Forelimb muscle (tissue), 1 donor: Measurements from ENCODE around the gene ANXA4. TPM values are rescaled to one million over a fixed set of nuclear protein-coding genes. Genes with fewer than 3 reads are reported as not detected.
A peak's percentile ranks its signal among the peaks of the same experiment; 100 is the strongest.
"Not testable (repeated sequence)": the region's sequence is repeated elsewhere in the genome, so short reads cannot be mapped to it uniquely, and the experiment has no call there.

ENCODE experiments used
- DNase-seq: peaks from one replicate; pipeline ENCODE4 v3.0.0-alpha.2; 2013; ENCODE audit warnings: low read depth
- polyA plus RNA-seq: library from polyadenylated mRNA; unstranded; fragments of 120-200 nt; gene quantifications from one replicate; pipeline ENCODE4 v1.2.1, GENCODE V29; 2013; ENCODE audit not compliant: insufficient read length

ANXA4 gene
- polyA plus RNA-seq, 1 donor: 27.1 TPM

DNA sequence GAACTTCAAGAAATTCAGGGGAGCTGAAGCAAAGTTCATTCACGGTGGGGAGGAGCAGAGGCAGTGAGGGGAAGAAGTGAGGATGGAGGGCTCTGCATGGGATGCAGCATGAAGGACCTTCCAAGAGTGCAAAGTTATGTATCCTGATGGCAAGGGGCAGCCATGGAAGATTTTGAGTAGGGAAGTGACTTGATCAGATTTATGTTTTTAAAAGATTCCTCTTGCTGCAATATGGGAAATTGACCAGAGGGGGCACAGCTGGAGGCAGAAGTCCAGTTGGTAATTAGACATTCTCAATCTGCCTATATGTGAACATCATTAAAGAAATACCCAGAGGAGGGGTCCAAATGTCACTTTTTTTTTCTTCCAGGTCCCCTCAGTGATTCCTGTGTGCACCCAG is 21.5 kb upstream of the ANXA4 start:
- DNase-seq: no peak

DNA sequence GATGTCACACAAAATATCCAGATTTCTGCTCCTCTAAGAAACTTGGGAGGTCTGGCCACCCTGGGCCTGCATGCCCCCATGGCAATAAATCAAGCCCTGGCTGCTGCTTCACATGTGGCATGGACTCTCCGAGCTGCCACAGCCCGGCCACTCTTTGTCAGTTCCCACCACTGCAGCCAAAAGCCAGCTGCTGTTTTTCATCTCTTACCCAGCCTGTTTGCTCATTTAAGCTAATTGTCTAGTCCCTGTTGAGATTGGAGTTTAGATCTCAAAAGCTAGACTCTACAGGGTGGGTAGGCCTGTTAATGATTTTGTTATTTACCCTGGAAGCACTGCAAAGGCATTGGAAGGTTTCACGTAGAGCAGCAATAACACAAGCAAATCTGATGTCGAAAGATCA is 20.9 kb upstream of the ANXA4 start:
- no peak for DNase-seq

DNA sequence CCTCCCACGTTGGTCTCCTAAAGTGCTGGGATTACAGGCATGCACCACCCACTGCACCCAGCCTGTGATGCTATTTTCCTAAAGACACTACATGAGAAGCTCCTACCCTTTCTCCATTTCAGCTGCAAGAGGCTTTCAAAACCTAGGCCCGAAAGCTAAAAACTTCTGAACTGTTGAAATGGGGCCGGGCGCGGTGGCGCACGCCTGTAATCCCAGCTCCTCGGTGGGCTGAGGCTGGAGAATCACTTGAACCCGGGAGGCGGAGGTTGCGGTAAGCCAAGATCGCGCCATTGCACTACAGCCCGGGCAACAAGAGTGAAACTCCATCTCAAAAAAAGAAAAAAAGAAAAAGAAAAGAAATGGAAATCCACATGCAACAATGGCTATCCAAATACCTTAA is 18.1 kb upstream of the ANXA4 start:
- DNase-seq: no peak

DNA sequence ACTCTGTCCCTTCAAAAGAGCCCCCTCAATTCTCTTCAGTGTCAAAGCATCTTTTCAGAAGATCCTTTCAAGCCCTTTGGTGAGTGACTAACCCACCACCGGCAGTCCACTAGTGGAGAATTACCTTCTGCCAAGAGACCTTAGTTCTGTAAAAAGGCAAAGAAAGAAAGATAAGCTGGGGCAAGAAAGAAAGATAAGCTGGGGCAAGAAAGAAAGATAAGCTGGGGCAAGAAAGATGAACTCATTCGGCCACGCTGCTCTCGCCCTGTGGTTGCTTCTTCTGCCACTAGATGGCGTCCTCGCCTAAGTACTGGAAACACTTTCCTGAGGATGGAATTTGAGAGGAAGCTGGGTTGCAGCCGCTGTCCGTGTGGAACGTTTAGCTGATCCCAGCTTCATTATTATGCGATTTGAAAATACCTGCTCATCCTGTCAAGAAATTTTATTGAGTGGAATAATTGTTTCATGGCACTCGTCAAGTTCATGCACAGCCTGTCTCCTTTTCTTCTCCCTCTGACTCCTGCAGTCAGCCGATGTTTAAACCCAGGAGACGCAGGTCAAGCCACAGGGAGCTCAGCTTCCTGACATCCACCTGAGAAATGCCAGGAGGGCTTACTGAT is 17.3 kb upstream of the ANXA4 start:
- peak; percentile 59 for DNase-seq

DNA sequence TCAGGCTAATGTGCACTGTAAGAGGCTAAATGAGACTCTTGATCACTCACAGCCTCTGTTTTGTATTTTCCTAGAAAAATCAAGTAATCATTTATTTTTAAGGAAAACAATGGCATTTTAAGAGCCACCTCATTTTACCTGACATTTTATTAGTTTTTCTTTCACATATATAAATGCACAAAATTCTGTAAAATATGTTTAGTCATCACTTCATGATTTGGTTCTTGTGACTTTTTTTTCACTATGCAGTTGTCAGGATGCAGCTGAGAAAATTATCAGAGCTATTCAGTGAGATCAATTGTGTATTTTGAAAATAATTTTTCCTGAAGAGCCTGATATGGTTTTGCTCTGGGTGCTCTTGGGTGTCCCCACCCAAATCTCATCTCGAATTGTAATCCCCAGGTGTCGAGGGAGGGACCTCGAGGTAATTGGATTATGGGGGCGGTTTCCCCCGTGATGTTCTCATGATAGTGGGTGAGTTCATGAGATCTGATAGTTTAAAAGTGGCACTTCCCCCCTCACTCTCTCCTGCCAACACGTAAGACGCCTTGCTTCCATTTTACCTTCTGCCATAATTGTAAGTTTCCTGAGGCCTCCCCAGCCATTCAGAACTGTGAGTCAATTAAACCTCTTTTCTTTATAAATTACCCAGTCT is 16.1 kb upstream of the ANXA4 start:
- no peak for DNase-seq

DNA sequence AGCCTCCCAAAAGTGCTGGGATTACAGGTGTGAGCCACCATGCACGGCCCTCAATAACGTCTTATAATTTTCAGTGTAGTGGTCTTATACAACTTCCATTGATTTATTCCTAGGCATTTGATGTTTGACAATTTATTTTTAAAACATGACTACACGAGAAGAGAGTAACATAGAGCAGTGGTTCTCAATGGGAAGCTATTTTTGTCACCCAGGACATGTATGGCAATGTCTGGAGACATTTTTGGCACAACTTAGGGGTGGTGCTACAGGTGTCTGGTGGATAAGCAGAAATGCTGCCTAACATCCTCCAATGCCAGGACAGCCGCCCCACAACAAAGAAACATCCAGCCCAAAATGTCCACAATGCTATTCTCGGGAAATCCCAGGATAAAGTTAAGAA is 12.7 kb upstream of the ANXA4 start:
- no peak for DNase-seq

DNA sequence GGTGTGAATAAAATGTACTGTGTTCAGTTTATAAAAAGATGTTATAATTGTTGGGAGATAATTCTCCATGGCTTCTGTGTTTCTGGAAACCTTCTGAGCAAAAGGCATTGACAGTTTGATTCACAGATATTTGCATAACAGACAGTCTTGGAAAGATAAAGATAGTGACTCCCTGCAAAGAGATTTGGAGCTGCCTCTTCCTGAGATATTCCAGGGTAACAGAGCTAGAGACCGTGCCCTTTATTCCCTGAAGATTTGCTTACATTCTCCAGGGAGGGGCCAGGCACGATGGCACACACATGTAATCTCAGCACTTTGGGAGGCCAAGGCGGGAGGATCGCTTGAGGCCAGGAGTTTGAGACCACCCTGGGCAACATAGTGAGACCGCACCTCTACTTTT is 12.2 kb upstream of the ANXA4 start:
- no peak for DNase-seq

DNA sequence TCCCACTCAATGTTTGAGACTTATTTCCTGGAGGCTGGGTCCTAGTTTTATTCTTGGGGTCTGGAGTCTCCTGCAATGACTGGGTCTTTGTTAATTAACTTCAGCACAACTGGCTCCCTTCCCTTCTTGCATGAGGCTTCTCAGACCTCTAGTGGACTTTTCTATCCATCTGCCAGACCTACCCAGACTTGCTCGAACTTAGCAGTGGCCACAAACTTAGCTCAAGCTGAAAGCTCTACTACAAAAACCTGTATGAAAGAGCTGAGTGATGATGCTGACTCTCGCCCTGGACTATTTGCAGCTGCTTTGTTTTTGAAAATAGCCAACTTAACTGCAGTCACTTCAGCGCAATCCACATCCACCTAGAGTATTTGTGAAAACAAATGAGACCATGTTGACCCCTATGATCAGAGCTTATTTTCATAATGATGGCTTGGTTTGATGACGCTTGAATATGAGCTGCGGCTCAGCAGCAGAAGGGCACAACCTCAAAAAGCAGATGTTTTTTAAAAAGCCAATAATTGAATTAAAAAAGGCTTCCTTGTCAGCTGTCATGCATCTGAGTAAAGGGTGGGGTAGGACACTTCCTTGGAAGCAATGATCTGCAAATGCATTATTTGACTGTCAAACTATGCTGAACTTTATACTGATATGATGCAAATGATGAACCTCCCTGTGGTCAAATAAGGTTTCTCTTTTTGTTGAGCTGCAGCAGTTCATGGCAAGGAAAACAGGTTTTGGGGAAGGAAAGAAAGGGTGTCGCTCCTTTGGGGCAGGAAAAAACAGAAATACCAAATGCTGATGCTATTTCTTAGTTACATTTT is 10.6 kb upstream of the ANXA4 start:
- no peak for DNase-seq

DNA sequence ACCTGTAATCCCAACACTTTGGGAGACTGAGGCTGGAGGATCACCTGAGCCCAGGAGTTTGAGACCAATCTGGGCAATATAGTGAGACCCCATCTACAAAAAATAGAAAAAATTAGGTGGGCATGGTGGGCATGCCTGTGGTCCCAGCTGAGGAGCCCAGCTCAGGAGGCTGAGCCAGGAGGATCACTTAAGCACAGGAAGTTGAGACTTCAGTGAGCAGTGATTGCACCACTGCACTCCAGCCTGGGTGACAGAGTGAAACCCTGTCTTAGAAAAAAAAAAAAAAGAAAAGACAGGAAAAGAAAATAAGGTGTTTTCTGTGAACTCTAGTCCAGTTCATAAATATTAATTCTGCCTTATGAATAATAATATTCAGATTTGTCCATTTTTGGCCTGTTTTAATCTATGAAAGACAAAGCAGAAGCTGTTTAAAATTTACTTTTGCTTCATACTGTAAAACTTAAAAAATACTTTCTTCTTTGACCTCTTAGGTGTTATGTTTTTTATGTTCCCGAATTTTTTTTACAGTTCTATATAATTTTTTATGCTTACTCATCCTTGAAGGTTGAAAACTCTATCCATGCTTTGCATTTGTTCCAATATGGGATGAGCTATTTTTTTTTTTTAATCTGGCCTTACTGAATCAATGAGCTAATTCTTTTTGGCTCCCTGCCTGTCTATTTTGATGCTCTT is 8.4 kb upstream of the ANXA4 start:
- no peak for DNase-seq

DNA sequence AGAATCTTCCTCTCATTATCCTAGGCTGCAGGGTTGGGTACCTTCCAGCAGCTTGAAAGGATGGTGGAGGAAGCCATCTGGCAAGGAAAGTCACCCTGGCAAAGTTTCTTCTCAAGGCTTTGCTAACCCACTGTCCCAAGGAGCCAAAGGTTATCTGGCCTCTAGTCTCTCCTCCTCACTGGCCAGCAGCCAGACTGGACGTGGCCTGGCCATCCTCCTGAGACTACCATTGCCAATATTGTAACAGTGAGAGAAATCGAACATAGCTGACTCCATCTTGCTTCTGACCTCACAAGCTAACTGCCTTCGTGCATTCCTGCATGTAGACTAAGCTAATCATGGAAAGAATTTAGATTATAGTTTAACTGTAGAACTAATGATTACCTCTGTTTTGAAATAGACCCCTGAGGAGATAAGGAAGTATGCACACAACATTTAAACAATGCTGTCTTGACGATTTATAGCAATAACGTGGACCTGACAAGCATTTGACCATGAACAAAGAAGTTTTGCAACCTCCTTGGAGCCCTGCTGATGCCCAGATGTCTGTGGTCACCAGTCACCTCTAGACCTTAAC is 7.8 kb upstream of the ANXA4 start:
- no peak for DNase-seq

DNA sequence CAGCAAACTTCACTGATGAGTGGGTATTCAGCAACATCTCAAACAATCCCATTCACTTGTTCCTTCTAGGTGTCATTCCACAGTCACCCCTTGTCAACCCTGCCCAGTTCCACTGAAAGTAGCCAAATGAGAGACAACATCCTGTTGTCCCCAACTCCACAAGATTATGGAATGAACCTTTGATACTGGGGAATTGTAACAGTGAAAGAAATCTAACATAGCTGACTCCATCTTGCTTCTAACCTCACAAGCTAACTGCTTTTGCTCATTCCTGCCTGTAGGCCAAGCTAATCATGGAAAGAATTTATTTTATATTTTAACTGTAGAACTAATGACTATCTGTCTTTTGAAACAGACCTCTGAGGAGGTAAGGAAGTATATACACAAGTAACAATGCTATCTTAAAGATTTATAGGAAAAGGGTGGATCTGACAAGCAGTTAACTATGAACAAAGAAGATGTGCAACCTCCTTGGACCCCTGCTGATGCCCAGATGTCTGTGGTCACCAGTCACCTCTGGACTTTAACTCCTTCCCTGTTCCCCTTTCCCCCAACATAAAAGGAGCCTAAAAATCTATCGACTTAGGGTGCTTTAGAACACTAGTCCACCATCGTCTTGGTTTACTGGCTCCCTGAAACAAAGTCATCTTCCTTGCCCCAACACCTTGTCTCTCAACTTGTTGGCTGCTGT is 6.9 kb upstream of the ANXA4 start:
- DNase-seq: no peak

DNA sequence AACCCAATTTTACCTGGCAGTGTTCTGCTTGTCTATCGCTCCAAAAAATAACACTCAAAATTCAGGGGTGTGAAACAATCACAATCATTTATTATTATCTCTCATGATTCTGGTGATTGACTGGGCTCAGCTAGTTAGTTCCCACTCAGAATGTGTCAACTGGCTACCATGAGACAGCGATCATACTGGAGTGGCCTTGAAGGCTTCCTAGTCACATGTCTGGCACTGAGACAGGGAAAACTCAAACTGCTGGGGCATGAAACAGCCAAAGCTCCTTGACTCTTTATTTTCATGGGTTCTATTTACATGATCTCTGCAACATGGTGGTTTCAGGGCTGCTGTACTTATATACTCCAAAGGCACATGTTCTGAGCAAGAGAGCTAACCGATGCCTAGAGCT is 6.2 kb upstream of the ANXA4 start:
- DNase-seq: no peak

DNA sequence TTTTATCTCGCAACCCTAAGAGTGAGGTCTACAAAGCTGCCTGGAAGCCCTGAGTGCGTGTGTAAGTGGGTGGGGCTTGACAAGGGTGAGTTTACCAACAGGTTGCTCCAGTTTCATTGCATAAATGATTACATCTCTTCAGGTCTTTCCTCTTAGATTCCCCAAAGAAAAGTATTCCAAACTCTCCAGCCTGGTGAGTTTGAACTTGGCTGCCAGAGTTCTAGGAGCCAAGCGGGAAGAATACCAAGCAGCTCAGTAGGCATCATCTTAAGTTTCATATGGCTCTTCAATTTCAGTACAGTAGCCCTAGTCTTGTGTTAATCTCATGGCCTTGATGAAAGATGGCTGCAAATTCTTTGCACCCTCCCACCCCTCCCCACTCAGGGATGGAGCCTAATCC is 3.8 kb upstream of the ANXA4 start:
- not testable (repeated sequence) for DNase-seq

DNA sequence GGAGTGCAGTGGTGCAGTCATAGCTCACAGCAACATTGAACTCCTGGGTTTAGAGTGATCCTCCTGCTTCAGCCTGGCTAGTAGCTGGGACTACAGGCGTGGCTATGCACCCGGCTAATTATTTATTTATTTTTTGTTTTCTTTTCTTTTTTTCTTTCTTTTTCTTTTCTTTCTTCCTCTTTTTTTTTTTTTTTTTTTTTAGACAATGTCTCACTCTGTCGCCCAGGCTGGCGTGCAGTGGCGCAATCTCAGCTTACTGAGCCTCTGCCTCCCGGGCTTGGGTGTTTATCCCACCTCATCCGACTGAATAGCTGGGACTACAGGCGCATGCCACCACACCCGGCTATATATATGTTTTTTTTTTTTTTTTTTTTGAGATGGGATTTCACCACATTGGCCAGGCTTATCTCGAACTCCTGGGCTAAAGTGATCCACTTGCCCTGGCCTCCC is 1.4 kb upstream of the ANXA4 start:
- DNase-seq: no peak

DNA sequence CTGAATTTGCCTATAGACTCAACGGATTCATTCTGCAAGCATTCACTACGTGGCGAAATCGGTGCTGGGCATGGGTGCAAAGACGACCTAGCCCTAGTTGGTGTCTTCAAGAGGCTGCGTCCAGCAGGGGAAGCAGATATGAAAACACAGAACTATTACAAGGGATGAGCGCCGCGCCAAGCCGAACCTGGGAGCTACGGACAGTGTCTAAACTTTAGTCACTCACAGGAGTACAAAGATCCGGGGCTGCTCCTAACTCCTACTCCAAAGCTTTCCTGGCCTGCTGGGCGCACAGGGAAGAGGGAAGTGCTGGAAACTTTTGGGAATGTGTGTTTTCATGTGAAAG is 732 bp upstream of the ANXA4 start:
- no peak for DNase-seq

DNA sequence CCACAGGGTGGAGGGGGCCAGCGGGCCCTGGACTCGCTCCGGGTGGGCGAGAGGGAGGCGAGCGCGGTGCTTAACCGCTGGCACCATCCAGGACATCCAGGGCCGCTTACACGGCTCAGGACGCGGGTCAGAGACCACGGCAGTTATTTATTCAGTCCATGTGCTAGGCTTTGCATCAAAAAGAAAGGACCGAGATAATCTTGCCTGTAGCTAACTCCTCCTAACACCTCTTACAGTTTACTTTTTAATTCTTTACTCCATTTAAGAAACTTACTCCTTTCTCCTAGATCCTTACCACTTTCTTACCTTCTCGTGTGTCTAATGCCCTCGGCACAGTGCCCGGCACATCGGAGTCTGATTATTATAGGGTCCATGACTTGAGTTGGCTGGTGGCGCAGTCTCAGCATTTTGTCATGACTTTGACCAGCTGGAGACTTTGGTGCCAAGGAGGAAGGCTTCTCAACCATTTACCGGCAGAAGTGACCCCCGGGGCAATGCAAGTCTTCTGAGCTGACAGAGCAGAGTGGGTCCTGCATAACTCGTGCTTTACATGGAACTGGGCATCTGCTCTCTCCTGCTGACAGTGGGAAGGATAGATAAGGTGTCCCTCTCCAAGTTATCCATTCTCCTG is 503 bp downstream of the ANXA4 start:
- DNase-seq: no peak

DNA sequence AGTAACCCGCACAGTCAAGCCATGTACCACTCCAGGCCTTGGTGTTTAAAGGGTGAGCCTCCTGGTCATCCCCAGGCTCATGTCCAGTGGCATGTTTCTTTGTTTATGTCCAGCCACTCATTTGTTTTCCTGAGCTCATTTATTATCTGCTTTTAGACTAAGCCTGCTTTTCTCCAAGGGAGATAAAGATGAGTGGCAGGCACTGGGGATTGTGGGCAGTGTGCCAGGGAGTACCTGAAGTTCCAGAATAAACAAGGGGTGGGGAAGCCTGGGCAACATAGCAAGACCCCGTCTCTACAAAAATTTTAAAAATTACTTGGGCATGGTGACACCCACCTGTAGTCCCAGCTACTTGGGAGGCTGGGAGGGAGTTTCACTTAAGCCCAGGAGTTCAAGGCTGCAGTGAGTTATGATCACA is 1.9 kb downstream of the ANXA4 start:
- no peak for DNase-seq

DNA sequence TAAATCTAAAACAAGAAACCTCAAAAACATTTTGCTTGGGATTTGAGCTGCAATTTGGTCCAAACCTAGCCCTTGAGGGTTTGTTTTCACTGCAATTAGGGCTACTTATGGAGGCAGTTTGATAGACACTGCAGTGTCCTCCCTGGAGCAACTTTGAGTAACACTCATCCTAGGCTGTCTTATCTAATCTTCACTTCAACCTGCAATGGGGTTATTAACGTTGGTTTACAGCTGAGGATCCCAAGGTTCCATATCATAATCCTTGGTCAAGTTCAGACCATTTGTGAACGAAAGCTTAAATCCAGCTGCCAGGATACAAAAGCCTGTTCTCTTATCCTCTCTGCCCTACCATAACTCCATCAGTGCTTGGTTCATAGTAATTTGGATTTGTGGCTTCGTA is 2.5 kb downstream of the ANXA4 start:
- no peak for DNase-seq

DNA sequence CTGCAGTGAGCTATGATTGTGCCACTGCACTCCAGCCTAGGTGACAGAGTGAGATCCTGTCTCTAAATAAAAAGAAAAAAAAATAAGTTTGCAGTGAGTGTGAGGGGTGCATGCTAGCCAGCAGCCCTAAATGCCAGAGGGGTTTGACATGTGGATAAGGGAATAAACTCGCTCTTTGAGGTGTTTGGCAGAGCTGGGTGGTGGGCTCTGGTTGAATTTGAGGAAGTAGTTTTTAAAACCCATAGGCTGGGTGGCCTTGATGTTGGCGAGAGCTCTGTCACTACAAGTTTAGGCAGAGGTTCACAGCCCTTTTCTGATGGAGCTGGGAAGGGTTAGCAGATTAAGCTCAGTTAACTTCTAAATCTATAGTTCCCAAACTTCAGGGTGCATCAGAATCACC is 3.1 kb downstream of the ANXA4 start:
- no peak for DNase-seq

DNA sequence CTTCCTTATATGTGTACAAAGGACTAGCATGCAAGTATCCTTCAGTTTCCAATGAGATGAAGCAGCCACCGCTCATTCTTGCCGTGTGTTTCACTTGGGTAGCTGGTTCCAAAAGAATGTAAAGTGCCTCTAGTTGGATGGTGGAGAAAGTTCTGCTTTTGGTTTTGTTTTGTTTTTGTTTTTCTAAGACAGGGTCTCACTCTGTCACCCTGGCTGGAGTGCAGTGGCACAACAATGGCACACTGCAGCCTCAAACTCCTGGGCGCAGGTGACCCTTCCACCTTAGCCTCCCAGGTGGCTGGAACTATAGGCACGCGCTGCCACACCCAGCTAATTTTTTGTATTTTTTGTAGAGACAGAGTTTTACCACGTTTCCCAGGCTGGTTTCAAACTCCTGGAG is 8.3 kb downstream of the ANXA4 start:
- DNase-seq: no peak
